HEK293 (cell line): ENCODE measurements around the gene PNLDC1.

ENCODE experiments used
- CTCF ChIP-seq: fragments of 450-650 bp; formaldehyde crosslinking; IDR thresholded peaks from 2 replicates; pipeline ENCODE4 v1.5.1; 2016; ENCODE audit warnings: missing biosample characterization, missing genetic modification characterization
- FEZF1 ChIP-seq: fragments of 450-650 bp; formaldehyde crosslinking; IDR thresholded peaks from 2 replicates; pipeline ENCODE4 v1.5.1; 2016; ENCODE audit warnings: missing biosample characterization, missing genetic modification characterization
- GLI4 ChIP-seq: fragments of 450-650 bp; formaldehyde crosslinking; IDR thresholded peaks from 2 replicates; pipeline ENCODE4 v1.5.1; 2016; ENCODE audit warnings: missing biosample characterization, missing genetic modification characterization
- PBX3 ChIP-seq: sonication (generic); formaldehyde crosslinking; IDR thresholded peaks from 2 replicates; pipeline ENCODE4 v1.8.1; 2022; ENCODE audit warnings: mild to moderate bottlenecking, moderate library complexity, missing genetic modification reagents
- REST ChIP-seq: fragments of 450-650 bp; formaldehyde crosslinking; IDR thresholded peaks from 2 replicates; pipeline ENCODE4 v1.5.1; 2016; ENCODE audit warnings: missing biosample characterization, missing genetic modification characterization
- SP2 ChIP-seq: fragments of 450-650 bp; formaldehyde crosslinking; IDR thresholded peaks from 2 replicates; pipeline ENCODE4 v1.5.1; 2016; ENCODE audit warnings: missing biosample characterization, missing genetic modification characterization
- YY1 ChIP-seq: fragments of 450-650 bp; formaldehyde crosslinking; IDR thresholded peaks from 2 replicates; pipeline ENCODE4 v1.5.1; 2018; ENCODE audit warnings: missing biosample characterization, missing genetic modification characterization
- ZBTB21 ChIP-seq: fragments of 450-650 bp; formaldehyde crosslinking; IDR thresholded peaks from 2 replicates; pipeline ENCODE4 v1.5.1; 2017; ENCODE audit warnings: missing biosample characterization, missing genetic modification characterization
- ZNF274 ChIP-seq, 2 experiments: fragments of 200-500 bp in 1 of 2; fragments of 450-650 bp in 1 of 2; sonication (Bioruptor generic) in 1 of 2; formaldehyde crosslinking in 1 of 2; IDR thresholded peaks; 2 replicates each; pipeline versions ENCODE4 v1.5.1 to v1.6.1; 2014 to 2016; ENCODE audit warnings: borderline replicate concordance in 1 of 2, inconsistent platforms in 1 of 2, low read length in 1 of 2, missing biosample characterization in 1 of 2, missing genetic modification characterization in 1 of 2
- ZNF391 ChIP-seq: fragments of 450-650 bp; formaldehyde crosslinking; IDR thresholded peaks from 2 replicates; pipeline ENCODE4 v1.5.1; 2016; ENCODE audit warnings: low read depth, missing biosample characterization, missing genetic modification characterization, borderline replicate concordance
- ZNF426 ChIP-seq: fragments of 450-650 bp; formaldehyde crosslinking; IDR thresholded peaks from 2 replicates; pipeline ENCODE4 v1.5.1; 2017; ENCODE audit warnings: missing biosample characterization, missing genetic modification characterization, mild to moderate bottlenecking, inconsistent platforms, moderate library complexity
- ZNF449 ChIP-seq: fragments of 450-650 bp; formaldehyde crosslinking; IDR thresholded peaks from 2 replicates; pipeline ENCODE4 v1.5.1; 2017; ENCODE audit warnings: missing biosample characterization, mild to moderate bottlenecking, missing genetic modification characterization, moderate library complexity
- ZNF707 ChIP-seq: fragments of 450-650 bp; formaldehyde crosslinking; IDR thresholded peaks from 2 replicates; pipeline ENCODE4 v1.5.1; 2016; ENCODE audit warnings: missing biosample characterization, missing genetic modification characterization
- ZNF843 ChIP-seq: fragments of 450-650 bp; formaldehyde crosslinking; IDR thresholded peaks from 2 replicates; pipeline ENCODE4 v1.5.1; 2016; ENCODE audit warnings: missing biosample characterization, missing genetic modification characterization

GRCh38 chr6:159790149-159790955 is 9.7 kb upstream of the PNLDC1 start, which contains the start of gene MRPL18:
- no peak; the same call in 1 of the 2 replicates for TF ChIP-seq YY1 (tag by site-specific recombination)
- TF ChIP-seq CTCF (tag by site-specific recombination), result no peak
- no peak for TF ChIP-seq ZNF707
- TF ChIP-seq ZNF391 (tag by site-specific recombination), result no peak
- TF ChIP-seq ZNF274 (IDR thresholded peaks at IDR 0.05; ENCODE audit: low read length), result no peak
- no peak for TF ChIP-seq ZNF274 (tag by site-specific recombination; IDR thresholded peaks at IDR 0.05; ENCODE audit: borderline replicate concordance)
- no peak for TF ChIP-seq ZNF449 (tag by site-specific recombination)
- peak; percentile 51; the same call in 1 of the 2 replicates for TF ChIP-seq REST
- no peak for TF ChIP-seq ZBTB21 (tag by site-specific recombination)
- TF ChIP-seq ZNF843 (tag by site-specific recombination), result no peak
- TF ChIP-seq FEZF1 (tag by site-specific recombination), result peak; percentile 27; the same call in 1 of the 2 replicates
- TF ChIP-seq SP2 (tag by site-specific recombination), result peak; percentile 90
- TF ChIP-seq GLI4 (tag by site-specific recombination), result no peak
- no peak for TF ChIP-seq ZNF426 (tag by site-specific recombination)
- TF ChIP-seq PBX3 (CRISPR knock-in tag), result peak; percentile 86
